Right renal pelvis (tissue), 4 donors: ENCODE measurements around the gene TMEM94. TPM values are rescaled to one million over a fixed set of nuclear protein-coding genes. Genes with fewer than 3 reads are reported as not detected.

Experiments used
- DNase-seq, 4 donors: peaks; one replicate each; pipeline ENCODE4 v3.0.0-alpha.2; 2013; ENCODE audit warnings: low read depth in 4 of 4, low spot score in 3 of 4, missing footprints in 1 of 4
- polyA plus RNA-seq, 4 donors: library from polyadenylated mRNA; unstranded; fragments of 120-200 nt; gene quantifications; one replicate each; pipeline ENCODE4 v1.2.1, GENCODE V29; 2013; ENCODE audit not compliant: insufficient read length in 4 of 4

TMEM94 gene
- polyA plus RNA-seq, 4 donors: 77.7 to 99.0 (median 81.1) TPM

DNA sequence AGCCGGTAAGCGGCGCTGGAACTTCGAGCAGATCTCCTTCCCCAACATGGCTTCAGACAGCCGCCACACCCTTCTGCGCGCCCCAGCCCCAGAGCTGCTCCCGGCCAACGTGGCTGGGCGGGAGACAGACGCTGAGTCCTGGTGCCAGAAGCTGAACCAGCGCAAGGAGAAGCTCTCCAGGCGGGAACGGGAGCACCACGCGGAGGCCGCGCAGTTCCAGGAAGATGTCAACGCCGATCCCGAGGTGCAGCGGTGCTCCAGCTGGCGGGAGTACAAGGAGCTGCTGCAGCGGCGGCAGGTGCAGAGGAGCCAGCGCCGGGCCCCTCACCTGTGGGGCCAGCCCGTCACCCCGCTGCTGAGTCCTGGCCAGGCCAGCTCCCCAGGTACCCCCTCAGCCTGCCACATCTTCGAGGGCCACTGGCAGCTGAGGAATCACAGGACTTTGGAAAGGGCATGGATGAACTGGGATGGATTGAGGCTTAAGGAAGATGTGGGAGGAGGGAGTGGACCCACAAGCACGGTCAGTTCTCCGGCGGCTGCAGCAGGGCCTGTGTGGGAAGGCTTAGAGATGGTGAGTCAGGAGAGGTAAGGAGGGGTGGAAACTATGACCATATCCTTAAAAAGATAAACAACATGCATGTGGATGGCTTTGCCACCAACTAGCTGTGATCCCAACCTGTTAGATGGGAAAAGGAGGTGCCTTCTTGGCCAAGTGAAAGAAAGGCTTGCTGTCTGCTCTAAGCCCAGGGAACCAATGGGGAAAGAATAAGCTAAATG is 65.7 kb downstream of the TMEM94 start:
- DNase-seq: no peak

- DNase-seq: no peak
Observed at GRCh38 chr17:75523647-75524046, 67.2 kb downstream of the TMEM94 start.

DNA sequence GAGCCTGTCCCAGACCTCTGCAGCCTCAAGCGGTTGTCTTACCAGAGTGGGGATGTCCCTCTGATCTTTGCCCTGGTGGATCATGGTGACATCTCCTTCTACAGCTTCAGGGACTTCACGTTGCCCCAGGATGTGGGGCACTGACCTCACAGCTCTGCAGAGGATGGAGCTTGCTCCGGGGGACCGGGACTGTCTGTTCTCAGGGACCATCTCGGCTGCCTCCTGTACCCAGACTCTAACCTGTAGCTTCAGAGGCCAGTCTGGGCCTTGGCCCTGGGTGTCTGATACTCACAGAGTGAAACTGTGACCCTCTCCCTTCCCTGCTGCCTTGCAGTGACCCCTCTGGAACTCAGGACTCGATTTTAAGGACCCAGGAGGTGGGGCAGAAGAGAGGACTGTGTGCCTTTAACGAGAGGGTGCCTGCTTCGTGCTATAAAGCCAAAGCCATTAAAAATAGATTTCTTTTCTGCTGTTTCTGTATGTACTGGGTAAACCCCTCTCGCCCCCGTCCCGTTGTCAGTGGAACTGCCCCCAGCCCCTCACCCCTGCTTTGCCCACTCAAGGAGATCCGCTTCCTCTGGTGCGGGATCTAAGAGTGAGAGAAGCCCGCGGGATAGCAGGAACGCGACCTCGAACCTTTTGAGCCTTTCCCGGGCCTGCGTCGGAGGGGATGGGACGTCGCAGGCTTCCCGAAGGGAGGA is 68.0 kb downstream of the TMEM94 start:
- DNase-seq: no peak

GRCh38 chr17:75524970-75525805 is 68.8 kb downstream of the TMEM94 start, which contains the start of gene LLGL2:
LLGL2 (plus strand) TSS chr17:75525697; CDS start chr17:75543427, 17,730 bp downstream.
- DNase-seq: peak in 3 of 4 donors; percentile 76 to 79 (median 76)

GRCh38 chr17:75525806-75526554 is 69.5 kb downstream of the TMEM94 start:
- DNase-seq: no peak

DNA sequence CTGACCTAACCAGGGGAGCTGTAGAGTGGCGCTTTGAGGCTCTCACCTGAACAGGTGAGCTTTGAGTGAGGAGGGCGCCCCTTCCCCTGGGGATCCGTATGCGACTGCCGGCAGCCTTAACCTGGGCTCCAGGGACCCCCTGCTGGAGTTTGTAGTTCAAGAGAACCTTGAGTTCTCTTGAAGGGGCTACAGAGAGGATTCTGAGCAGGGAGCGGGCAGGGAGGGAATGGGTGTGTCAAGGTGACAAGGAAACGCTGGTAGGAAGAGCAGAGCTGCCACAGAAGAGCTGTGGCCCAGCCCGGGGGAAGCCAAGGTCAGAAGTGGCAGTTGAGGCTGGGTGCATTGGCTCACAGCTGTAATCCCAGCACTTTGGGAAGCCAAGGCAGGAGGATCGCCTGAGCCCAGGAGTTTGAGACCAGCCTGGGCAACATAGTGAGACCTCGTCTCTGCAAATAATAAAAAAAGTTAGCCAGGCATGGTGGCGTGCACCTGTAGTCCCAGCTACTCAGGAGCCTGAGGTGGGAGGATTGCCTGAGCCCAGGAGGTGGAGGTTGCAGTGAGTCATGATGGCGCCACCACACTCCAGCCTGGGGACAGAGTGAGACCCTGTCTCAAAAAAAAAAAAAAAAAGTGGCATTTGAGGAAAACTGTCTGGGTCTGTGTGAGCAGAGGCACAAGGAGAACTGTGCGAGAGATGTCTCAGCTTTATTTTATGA is 70.3 kb downstream of the TMEM94 start:
- DNase-seq: no peak

DNA sequence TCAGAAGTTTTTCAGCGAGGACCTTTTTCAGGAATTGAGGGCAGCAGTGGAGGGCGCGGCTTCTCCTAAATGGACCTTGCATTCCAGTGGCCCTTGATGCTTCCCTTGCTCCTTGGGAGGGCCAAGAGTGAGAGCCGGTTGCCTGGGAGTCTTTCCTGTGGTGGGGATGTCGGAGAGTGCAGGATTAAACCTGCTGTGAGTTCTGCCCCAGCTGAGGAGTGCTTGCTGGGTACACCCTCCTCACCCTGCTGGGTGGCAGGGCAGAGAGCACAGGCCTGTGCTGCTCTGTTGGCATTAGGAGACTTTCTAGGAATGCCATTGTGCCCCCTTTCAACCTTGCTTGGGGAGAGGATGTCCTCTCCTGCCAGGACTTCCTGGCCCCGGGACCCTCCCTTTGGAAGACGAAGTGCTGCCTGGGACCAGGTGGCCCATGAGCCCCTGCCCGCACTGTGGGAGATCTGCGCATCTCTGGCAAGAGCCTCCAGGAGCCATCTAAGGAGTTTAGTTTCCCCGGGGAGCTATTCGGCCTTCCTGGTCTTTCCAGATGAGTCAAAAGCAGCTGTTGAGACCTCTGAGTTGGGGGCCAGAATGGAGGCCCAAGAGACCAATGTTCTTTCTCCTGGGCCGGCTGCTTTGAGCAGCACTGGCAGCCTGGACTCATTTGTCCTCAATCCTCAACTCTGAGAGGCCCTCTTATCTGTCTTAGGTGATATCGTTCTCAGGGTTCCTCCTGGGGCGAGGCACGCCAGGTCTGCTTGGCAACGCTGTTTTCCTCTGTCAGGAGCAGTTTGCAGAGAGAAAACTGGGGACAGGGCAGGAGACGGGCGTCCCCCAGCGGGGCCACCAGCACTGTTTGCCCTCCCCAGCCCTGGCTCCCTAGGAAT is 74.6 kb downstream of the TMEM94 start:
- DNase-seq: no peak

DNA sequence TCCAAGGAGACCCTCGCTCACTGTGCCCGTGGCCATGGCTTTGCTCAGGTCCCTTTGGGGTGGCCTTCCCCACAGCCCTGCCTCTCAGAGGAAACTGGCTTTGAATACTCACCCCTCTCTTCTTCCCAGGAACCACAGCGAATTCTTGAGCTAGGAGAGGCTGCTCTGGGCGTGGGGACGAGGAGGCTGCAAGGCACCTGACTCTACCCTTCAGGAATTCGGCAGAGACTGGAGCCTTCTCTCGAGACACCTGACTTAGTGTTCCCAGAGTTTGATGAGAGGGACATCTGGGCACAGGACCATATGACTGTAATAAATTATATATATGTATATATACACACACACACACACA is 75.3 kb downstream of the TMEM94 start:
- no peak for DNase-seq

GRCh38 chr17:75535119-75535537 is 78.7 kb downstream of the TMEM94 start:
- no peak for DNase-seq

- no peak for DNase-seq
Observed at GRCh38 chr17:75535871-75536270, 79.4 kb downstream of the TMEM94 start.

- DNase-seq: no peak
Observed at GRCh38 chr17:75536366-75536765, 79.9 kb downstream of the TMEM94 start.

- DNase-seq: no peak
Observed at GRCh38 chr17:75539967-75540729, 83.7 kb downstream of the TMEM94 start.

DNA sequence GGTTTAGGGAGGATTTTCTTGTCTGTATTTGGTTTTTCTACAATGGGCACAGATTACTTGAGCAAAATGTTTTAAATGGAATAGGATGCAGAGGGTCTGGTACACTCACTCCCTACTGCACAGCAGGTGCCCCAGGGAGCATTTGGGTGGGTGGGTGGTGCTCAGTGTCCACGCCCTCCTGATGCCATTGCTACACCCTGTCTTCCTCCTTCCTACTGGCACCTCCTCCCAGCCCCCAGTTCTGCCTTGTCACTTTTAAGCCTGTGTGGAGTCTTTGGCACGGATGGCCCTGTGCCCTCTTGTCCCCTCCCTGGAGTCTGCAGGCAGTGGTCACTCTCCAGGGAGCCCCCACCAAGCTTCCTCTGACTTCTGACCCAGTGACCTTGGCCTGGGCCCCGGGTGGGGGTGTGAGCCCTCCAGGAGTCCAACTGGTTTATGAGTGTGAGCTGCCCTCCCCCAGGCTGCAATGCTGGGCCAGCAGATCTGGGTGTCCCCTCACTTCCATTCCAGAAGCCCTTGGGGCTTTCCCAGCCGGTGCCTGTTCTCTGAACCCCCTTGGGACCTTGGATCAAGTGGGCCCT is 84.6 kb downstream of the TMEM94 start:
- DNase-seq: no peak

DNA sequence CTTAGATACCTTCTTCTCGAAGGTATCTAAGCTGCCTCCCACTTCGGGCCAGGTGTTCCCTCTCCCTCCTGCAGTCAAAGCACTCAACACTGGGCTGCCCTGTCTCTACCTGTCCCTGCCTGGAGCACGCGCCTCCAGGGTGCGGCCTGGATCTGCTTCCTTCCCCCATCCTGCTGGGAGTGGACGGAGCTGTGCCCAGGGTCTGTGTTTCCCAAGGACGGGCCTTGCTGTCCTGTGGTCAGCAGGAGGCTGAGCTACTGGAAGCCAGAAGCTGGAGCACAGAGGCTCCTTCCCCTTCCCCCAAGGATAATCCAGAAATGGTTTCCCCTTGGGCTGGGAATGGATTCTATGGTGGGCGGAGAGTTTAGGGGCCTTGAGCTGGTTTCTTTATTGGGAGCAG is 85.8 kb downstream of the TMEM94 start:
- DNase-seq: no peak

GRCh38 chr17:75542728-75543336 is 86.4 kb downstream of the TMEM94 start:
- no peak for DNase-seq

GRCh38 chr17:75544250-75544649 is 87.8 kb downstream of the TMEM94 start:
- no peak for DNase-seq

GRCh38 chr17:75546181-75546580 is 89.7 kb downstream of the TMEM94 start:
- no peak for DNase-seq
